SIG-M5 (cell line): ENCODE results near the gene DDX3X.
A peak's percentile ranks its signal among the peaks of the same experiment; 100 is the strongest.
"Not testable (repeated sequence)": the region's sequence is repeated elsewhere in the genome, so short reads cannot be mapped to it uniquely, and the experiment has no call there.

ENCODE experiments used
- DNase-seq: peaks from one replicate; lab custom pipeline; 2025; lab: John Stamatoyannopoulos, UW

The DDX3X gene

GRCh38 chrX:41373989-41374606 is 40.1 kb downstream of the DDX3X start:
- DNase-seq, result no peak

GRCh38 chrX:41377624-41378023 is 43.7 kb downstream of the DDX3X start:
- DNase-seq, result no peak

GRCh38 chrX:41381685-41382084 is 47.7 kb downstream of the DDX3X start:
- DNase-seq, result no peak

- no peak for DNase-seq
These were observed 49.0 kb downstream of the DDX3X start for GRCh38 chrX:41382714-41383645.

- peak; percentile 40 for DNase-seq
These were observed 50.2 kb downstream of the DDX3X start for GRCh38 chrX:41384051-41384705.

GRCh38 chrX:41386222-41386990 is 52.4 kb downstream of the DDX3X start:
- DNase-seq, result no peak

- DNase-seq, result no peak
These were observed 54.6 kb downstream of the DDX3X start for GRCh38 chrX:41388543-41388942.

GRCh38 chrX:41389311-41389888 is 55.4 kb downstream of the DDX3X start:
- DNase-seq, result no peak

- DNase-seq, result not testable (repeated sequence)
These were observed 56.6 kb downstream of the DDX3X start for GRCh38 chrX:41390576-41390975.

GRCh38 chrX:41391606-41392005 is 57.6 kb downstream of the DDX3X start:
- DNase-seq, result no peak

GRCh38 chrX:41394293-41394692 is 60.3 kb downstream of the DDX3X start:
- no peak for DNase-seq

- no peak for DNase-seq
These were observed 63.3 kb downstream of the DDX3X start for GRCh38 chrX:41397219-41397618.

- DNase-seq, result no peak
These were observed 63.8 kb downstream of the DDX3X start for GRCh38 chrX:41397768-41398167.

GRCh38 chrX:41402556-41402955 is 68.6 kb downstream of the DDX3X start:
- DNase-seq, result not testable (repeated sequence)

GRCh38 chrX:41405551-41405950 is 71.6 kb downstream of the DDX3X start:
- no peak for DNase-seq

GRCh38 chrX:41406201-41406600 is 72.2 kb downstream of the DDX3X start:
- DNase-seq, result no peak

GRCh38 chrX:41407816-41408215 is 73.9 kb downstream of the DDX3X start:
- no peak for DNase-seq

- DNase-seq, result no peak
These were observed 74.6 kb downstream of the DDX3X start for GRCh38 chrX:41408576-41408975.

GRCh38 chrX:41409006-41409405 is 75.0 kb downstream of the DDX3X start:
- no peak for DNase-seq

- not testable (repeated sequence) for DNase-seq
These were observed 77.3 kb downstream of the DDX3X start for GRCh38 chrX:41411222-41411621.

GRCh38 chrX:41412261-41413081 is 78.5 kb downstream of the DDX3X start:
- DNase-seq, result no peak
